HCT116 (cell line): Measurements from ENCODE around the gene PTTG1IP. TPM values are rescaled to one million over a fixed set of nuclear protein-coding genes. Genes with fewer than 3 reads are reported as not detected.

Source experiments
- ATAC-seq: fragments of 200-7000 bp; cut with Tn5 transposase; 2 replicates; pipeline ENCODE4 v1.9.1; 2020; ENCODE audit warnings: mild to moderate bottlenecking, moderate library complexity
- BruUV-seq: library from RNA; stranded (reverse); fragments of 400-500 nt; replicated peaks from 2 replicates; lab custom pipeline; 2021; lab: Mats Ljungman, UMichigan
- CTCF ChIA-PET: fragments of 300-600 bp; sonication (Branson Sonifier 250); formaldehyde crosslinking; loops from one replicate; lab custom pipeline; 2021; ENCODE audit warnings: antibody characterized with exemption; lab: Charles Lee
- POLR2A ChIA-PET: fragments of 300-600, 350-600 bp; sonication (Branson Sonifier 250); formaldehyde crosslinking; loops from one replicate; lab custom pipeline; 2021; ENCODE audit warnings: antibody characterized with exemption; lab: Charles Lee
- RAD21 ChIA-PET, 2 experiments: fragments of 300-600 bp; sonication (Branson Sonifier 250); formaldehyde crosslinking; loops; one replicate each; lab custom pipeline; 2023; ENCODE audit warnings: low total read pairs in 2 of 2; ENCODE audit not compliant: uncharacterized antibody in 2 of 2, unreplicated experiment in 2 of 2, low non-redundant PET in 1 of 2; lab: Charles Lee
- DNase-seq: peaks from one replicate; pipeline ENCODE4 v3.0.0-alpha.2; 2010; ENCODE audit warnings: low read depth, low spot score
- H2AFZ ChIP-seq: fragments of 200-600 bp; shearing (Covaris generic), sonication (generic); 2 replicates; pipeline ENCODE4 v1.6.1; 2017; ENCODE audit warnings: low read depth, mixed run types, mixed read lengths, antibody characterized with exemption, low read length; ENCODE audit not compliant: poor library complexity, severe bottlenecking
- H3K27ac ChIP-seq: 2 replicates; pipeline ENCODE4 v1.5.1; 2012; ENCODE audit warnings: low read depth, low read length
- H3K27me3 ChIP-seq: fragments of 200-600 bp; sonication (generic); 2 replicates; pipeline ENCODE4 v1.6.1; 2016; ENCODE audit warnings: mixed run types, low read length, mixed read lengths; ENCODE audit not compliant: insufficient read depth
- H3K36me3 ChIP-seq, 2 experiments: fragments of 200-500 bp in 1 of 2; fragments of 200-600 bp in 1 of 2; sonication (Bioruptor generic) in 1 of 2; sonication (generic) in 1 of 2; 2 replicates each; pipeline versions ENCODE4 v1.5.1 to v1.6.1; 2014 to 2016; ENCODE audit warnings: low read length in 2 of 2, inconsistent platforms in 1 of 2, mixed read lengths in 1 of 2, mixed run types in 1 of 2; ENCODE audit not compliant: insufficient read depth in 2 of 2, control insufficient read depth in 1 of 2
- H3K4me1 ChIP-seq, 2 experiments: fragments of 200-600 bp in 1 of 2; sonication (generic) in 1 of 2; 2 replicates each; pipeline versions ENCODE4 v1.5.1 to v1.6.1; 2012 to 2017; ENCODE audit warnings: low read length in 2 of 2, inconsistent platforms in 1 of 2, mild to moderate bottlenecking in 1 of 2, mixed read lengths in 1 of 2, mixed run types in 1 of 2, moderate library complexity in 1 of 2; ENCODE audit not compliant: insufficient read depth in 2 of 2, control insufficient read depth in 1 of 2
- H3K4me2 ChIP-seq: fragments of 200-600 bp; sonication (generic); 2 replicates; pipeline ENCODE4 v1.6.1; 2017; ENCODE audit warnings: mixed run types, low read length, mixed read lengths
- H3K4me3 ChIP-seq, 2 experiments: fragments of 200-600 bp in 1 of 2; sonication (generic) in 1 of 2; replicated peaks in 1 of 2; 2 replicates each; pipeline ENCODE4 v1.5.1; 2011 to 2016; ENCODE audit warnings: low read length in 2 of 2, control low read depth in 1 of 2, low read depth in 1 of 2, mild to moderate bottlenecking in 1 of 2, mixed read lengths in 1 of 2, mixed run types in 1 of 2
- H3K79me2 ChIP-seq: fragments of 200-600 bp; sonication (generic); 2 replicates; pipeline ENCODE4 v1.6.1; 2017; ENCODE audit warnings: mild to moderate bottlenecking, mixed run types, low read length, moderate library complexity, mixed read lengths; ENCODE audit not compliant: insufficient read depth
- H3K9ac ChIP-seq: fragments of 200-600 bp; sonication (generic); 2 replicates; pipeline ENCODE4 v1.6.1; 2016; ENCODE audit warnings: low read length, mixed read lengths
- H3K9me2 ChIP-seq: fragments of 200-600 bp; sonication (generic), shearing (Covaris generic); 2 replicates; pipeline ENCODE4 v1.6.1; 2017; ENCODE audit warnings: mixed run types, mild to moderate bottlenecking, moderate library complexity; ENCODE audit not compliant: insufficient read depth
- H3K9me3 ChIP-seq, 2 experiments: fragments of 200-500 bp in 1 of 2; fragments of 200-600 bp in 1 of 2; sonication (Bioruptor generic) in 1 of 2; sonication (generic) in 1 of 2; 2 replicates each; pipeline ENCODE4 v1.6.1; 2014 to 2017; ENCODE audit warnings: low read length in 2 of 2, mixed read lengths in 2 of 2, inconsistent platforms in 1 of 2, low read depth in 1 of 2, mild to moderate bottlenecking in 1 of 2, mixed run types in 1 of 2, moderate library complexity in 1 of 2; ENCODE audit not compliant: control insufficient read depth in 1 of 2, insufficient read depth in 1 of 2
- H4K20me1 ChIP-seq: fragments of 200-600 bp; sonication (generic), shearing (Covaris generic); 2 replicates; pipeline ENCODE4 v1.6.1; 2017; ENCODE audit warnings: mixed run types, mild to moderate bottlenecking, moderate library complexity; ENCODE audit not compliant: insufficient read depth
- ATF3 ChIP-seq: IDR thresholded peaks from 2 replicates; pipeline ENCODE4 v1.6.1; 2012
- CBX3 ChIP-seq: IDR thresholded peaks from 2 replicates; pipeline ENCODE4 v1.6.1; 2012; ENCODE audit warnings: low read depth
- CEBPB ChIP-seq: IDR thresholded peaks from 2 replicates; pipeline ENCODE4 v1.6.1; 2012; ENCODE audit warnings: low read depth
- CTCF ChIP-seq, 3 experiments: fragments of 200-600 bp in 1 of 3; sonication (generic) in 1 of 3; IDR thresholded peaks in 2 of 3; conservative IDR thresholded peaks in 1 of 3; 2 replicates each; pipeline ENCODE4 v1.5.1; 2012 to 2017; ENCODE audit warnings: low read depth in 2 of 3, low read length in 2 of 3, antibody characterized with exemption in 1 of 3, borderline replicate concordance in 1 of 3, control low read depth in 1 of 3, mild to moderate bottlenecking in 1 of 3, mixed read lengths in 1 of 3, mixed run types in 1 of 3, moderate library complexity in 1 of 3; ENCODE audit not compliant: insufficient read depth in 1 of 3
- EGR1 ChIP-seq: IDR thresholded peaks from 2 replicates; pipeline ENCODE4 v1.6.1; 2012; ENCODE audit warnings: low read depth
- EZH2 ChIP-seq: fragments of 200-600 bp; sonication (generic); IDR thresholded peaks from 2 replicates; pipeline ENCODE4 v1.6.1; 2017; ENCODE audit warnings: antibody characterized with exemption, mixed run types
- FOSL1 ChIP-seq: IDR thresholded peaks from 2 replicates; pipeline ENCODE4 v1.6.1; 2012; ENCODE audit warnings: low read depth
- MAX ChIP-seq: IDR thresholded peaks from 2 replicates; pipeline ENCODE4 v1.6.1; 2012
- POLR2A ChIP-seq: IDR thresholded peaks from 2 replicates; pipeline ENCODE4 v1.7.0; 2011; ENCODE audit warnings: borderline replicate concordance; ENCODE audit not compliant: insufficient read depth, insufficient read length; ENCODE audit errors: extremely low read depth
- POLR2AphosphoS5 ChIP-seq: IDR thresholded peaks from 2 replicates; pipeline ENCODE4 v1.6.1; 2011; ENCODE audit warnings: mild to moderate bottlenecking, low read depth, low read length, moderate library complexity
- RAD21 ChIP-seq: IDR thresholded peaks from 2 replicates; pipeline ENCODE4 v1.6.1; 2012; ENCODE audit warnings: low read depth, mild to moderate bottlenecking
- REST ChIP-seq: IDR thresholded peaks from 2 replicates; pipeline ENCODE4 v1.6.1; 2012; ENCODE audit warnings: low read depth
- SIN3A ChIP-seq: IDR thresholded peaks from 2 replicates; pipeline ENCODE4 v1.6.1; 2012; ENCODE audit warnings: low read depth
- SP1 ChIP-seq: IDR thresholded peaks from 2 replicates; pipeline ENCODE4 v1.6.1; 2012; ENCODE audit warnings: low read depth
- TCF7L2 ChIP-seq: IDR thresholded peaks from 2 replicates; pipeline ENCODE4 v1.7.0; 2011; ENCODE audit warnings: borderline replicate concordance, inconsistent platforms; ENCODE audit not compliant: insufficient read depth, insufficient read length; ENCODE audit errors: extremely low read depth
- YY1 ChIP-seq: IDR thresholded peaks from 2 replicates; pipeline ENCODE4 v1.6.1; 2011; ENCODE audit warnings: low read length, low read depth, moderate library complexity, mild to moderate bottlenecking; ENCODE audit not compliant: insufficient replicate concordance; ENCODE audit errors: extremely low read depth
- ZBTB33 ChIP-seq: IDR thresholded peaks from 2 replicates; pipeline ENCODE4 v1.6.1; 2011; ENCODE audit warnings: mild to moderate bottlenecking, low read length, moderate library complexity; ENCODE audit not compliant: insufficient replicate concordance; ENCODE audit errors: extremely low read depth
- ZFX ChIP-seq: fragments of 450-650 bp; IDR thresholded peaks from 2 replicates; pipeline ENCODE4 v1.6.1; 2017
- ZNF274 ChIP-seq: fragments of 200-500 bp; sonication (Bioruptor generic); IDR thresholded peaks from 2 replicates; pipeline ENCODE4 v1.6.1; 2014; ENCODE audit warnings: mild to moderate bottlenecking, low read depth, low read length, inconsistent platforms
- intact Hi-C: fragments of 100-400 bp; cut with micrococcal nuclease; formaldehyde crosslinking; loops from 2 replicates; pipeline ENCODE4 v1.10.0; 2022
- total RNA-seq: library from RNA; stranded (reverse); gene quantifications from one replicate; pipeline ENCODE4 v1.2.1, GENCODE V29; 2021; ENCODE audit not compliant: unreplicated experiment

PTTG1IP gene
- total RNA-seq, 1 experiment from 2014 or later = 83.4 TPM

- H3K27ac ChIP-seq = no peak overlapping the region
- no peaks in the 10 kb centered on the region for H3K79me2 ChIP-seq
- TF ChIP-seq TCF7L2 (no peak), REST (no peak), EZH2 (no peak), CEBPB (no peak), ATF3 (no peak), ZBTB33 (no peak), YY1 (no peak), SIN3A (no peak), ZFX (no peak), RAD21 (no peak), MAX (no peak), CBX3 (no peak), CTCF (IDR thresholded peaks at IDR 0.05 in 2 of 3, conservative IDR thresholded peaks at IDR 0.05 in 1 of 3; ENCODE audit: borderline replicate concordance in 1 of 3, insufficient read depth in 1 of 3, low read depth in 2 of 3, low read length in 2 of 3) (no peak), SP1 (no peak), POLR2A (no peak), ZNF274 (no peak), POLR2AphosphoS5 (no peak), EGR1 (no peak), FOSL1 (no peak)
- TF ChIP-seq, all 23 proteins: peak for 0
- H3K4me2 ChIP-seq = no peak overlapping the region
- H3K9me3 ChIP-seq = peaks cover 0 to 4% of the 10 kb centered on the region in 2 experiments; a peak in 1 of 4 replicates
- H3K9me2 ChIP-seq = no peaks in the 10 kb centered on the region
- H2AFZ ChIP-seq = no peak overlapping the region
- DNase-seq = no peak
- intact Hi-C loops = no loop called here
- POLR2A ChIA-PET = no interaction called here
- CTCF ChIA-PET = no interaction called here
- H3K9ac ChIP-seq = no peak overlapping the region
- no TSS peak for BruUV-seq
- H4K20me1 ChIP-seq = no peaks in the 10 kb centered on the region
- peak; percentile 80 for ATAC-seq
- H3K36me3 ChIP-seq = no peaks in the 10 kb centered on the region
- no peak overlapping the region for H3K4me3 ChIP-seq
- RAD21 ChIA-PET = no interaction called here
- H3K27me3 ChIP-seq = no peaks in the 10 kb centered on the region
- no peaks in the 10 kb centered on the region; a peak in 1 of 4 replicates for H3K4me1 ChIP-seq
Measured at GRCh38 chr21:44897326-44898010, 24.0 kb upstream of the PTTG1IP start.
